Natural killer cell treated with Interleukin-12 subunit alpha and Interleukin-12 subunit beta and Interleukin-15 and Interleukin-18, amount 100 ng/mL, for 72 hours (primary cell): ENCODE measurements around the gene MAP4K3. TPM values are rescaled to one million over a fixed set of nuclear protein-coding genes. Genes with fewer than 3 reads are reported as not detected.
A peak's percentile ranks its signal among the peaks of the same experiment; 100 is the strongest.

Experiments
- ATAC-seq, 2 donors: fragments of 150-1000 bp; cut with Tn5 transposase in 1 of 2; sonication (Bioruptor Pico), chemical (Tn5 transposase) in 1 of 2; 2 replicates each; pipeline ENCODE4 v1.10.0; 2021
- DNase-seq: peaks from one replicate; pipeline ENCODE4 v3.0.0; 2022; ENCODE audit warnings: low spot score
- H3K27ac Mint-ChIP-seq, 2 donors: 1 replicate in 1 of 2; 2 replicates in 1 of 2; pipeline ENCODE4 v1.8.0; 2022; ENCODE audit warnings: mixed read lengths in 2 of 2, mild to moderate bottlenecking in 1 of 2, moderate library complexity in 1 of 2
- H3K27me3 Mint-ChIP-seq, 2 donors: 1 replicate in 1 of 2; 2 replicates in 1 of 2; pipeline ENCODE4 v1.8.0; 2022; ENCODE audit warnings: mixed read lengths in 2 of 2
- H3K36me3 Mint-ChIP-seq: one replicate; pipeline ENCODE4 v1.8.0; 2022; ENCODE audit warnings: mixed read lengths
- H3K4me1 Mint-ChIP-seq, 2 donors: 1 replicate in 1 of 2; 2 replicates in 1 of 2; pipeline ENCODE4 v1.8.0; 2022; ENCODE audit warnings: low read depth in 2 of 2, mixed read lengths in 2 of 2, mild to moderate bottlenecking in 1 of 2
- H3K4me3 Mint-ChIP-seq: one replicate; pipeline ENCODE4 v1.8.0; 2022; ENCODE audit warnings: mixed read lengths
- H3K9me3 Mint-ChIP-seq: 2 replicates; pipeline ENCODE4 v1.8.0; 2022; ENCODE audit warnings: mixed read lengths
- total RNA-seq, 2 donors: library from RNA; stranded (reverse); gene quantifications; one replicate each; pipeline ENCODE4 v1.2.3, GENCODE V29; 2022

Gene MAP4K3
- total RNA-seq, 2 donors from 2014 or later: 9.6 to 21.0 TPM

GRCh38 chr2:39203382-39203781, 233.7 kb downstream of the MAP4K3 start:
- Mint-ChIP-seq H3K4me3 (peak overlapping the region; percentile 21), H3K4me1 (peaks cover 11 to 16% of the 10 kb centered on the region in 2 donors), H3K27me3 (no peaks in the 10 kb centered on the region), H3K36me3 (peaks cover 8% of the 10 kb centered on the region), H3K27ac (no peak overlapping the region), H3K9me3 (peaks cover 3% of the 10 kb centered on the region)
- DNase-seq: no peak
- no peak for ATAC-seq

GRCh38 chr2:39202639-39203369, 234.3 kb downstream of the MAP4K3 start:
- Mint-ChIP-seq H3K36me3 (peaks cover 8% of the 10 kb centered on the region), H3K4me3 (peak overlapping the region; percentile 48), H3K4me1 (peaks cover 11 to 16% of the 10 kb centered on the region in 2 donors), H3K27ac (no peak overlapping the region), H3K27me3 (no peaks in the 10 kb centered on the region), H3K9me3 (peaks cover 5% of the 10 kb centered on the region)
- peak in 1 of 2 donors; percentile 65 for ATAC-seq
- no peak for DNase-seq

Other genes with a start within 250 kb of the MAP4K3 start
- not detected for gene CDKL4, start 193.3 kb downstream of the MAP4K3 start, total RNA-seq
- not detected for gene TMEM178A, start 228.6 kb upstream of the MAP4K3 start, total RNA-seq